Measurements from ENCODE around the gene USP4. TPM values are rescaled to one million over a fixed set of nuclear protein-coding genes. Genes with fewer than 3 reads are reported as not detected.

The USP4 gene
- total RNA-seq, 1 donor from 2014 or later: 14.4 TPM

- no peak for DNase-seq (ENCODE audit: low spot score)
Observed at GRCh38 chr3:49296781-49297411, 43.0 kb downstream of the USP4 start.

- no peak for DNase-seq (ENCODE audit: low spot score)
Observed at GRCh38 chr3:49295489-49296058, 44.3 kb downstream of the USP4 start.

GRCh38 chr3:49294343-49294742, 45.5 kb downstream of the USP4 start:
- DNase-seq (ENCODE audit: low spot score): no peak

GRCh38 chr3:49283997-49284396, 55.9 kb downstream of the USP4 start:
- no peak for DNase-seq (ENCODE audit: low spot score)

GRCh38 chr3:49279376-49279775, 60.5 kb downstream of the USP4 start:
- no peak for DNase-seq (ENCODE audit: low spot score)

- DNase-seq (ENCODE audit: low spot score): no peak
Observed at GRCh38 chr3:49278548-49278947, 61.3 kb downstream of the USP4 start.

GRCh38 chr3:49277383-49277775, 62.5 kb downstream of the USP4 start:
- no peak for DNase-seq (ENCODE audit: low spot score)

- DNase-seq (ENCODE audit: low spot score): peak; percentile 92
Observed at GRCh38 chr3:49276475-49277382, 63.1 kb downstream of the USP4 start, which contains the start of gene C3orf62. Gene C3orf62, minus strand, starts transcription at chr3:49277232. Its CDS starts 360 bp downstream, at chr3:49276872.

GRCh38 chr3:49273825-49274532, 65.9 kb downstream of the USP4 start:
- DNase-seq (ENCODE audit: low spot score): no peak

- DNase-seq (ENCODE audit: low spot score): peak; percentile 49
Observed at GRCh38 chr3:49271047-49271446, 68.8 kb downstream of the USP4 start.

- DNase-seq (ENCODE audit: low spot score): no peak
Observed at GRCh38 chr3:49270156-49270500, 69.7 kb downstream of the USP4 start.

GRCh38 chr3:49269443-49270155, 70.3 kb downstream of the USP4 start:
- no peak for DNase-seq (ENCODE audit: low spot score)

- DNase-seq (ENCODE audit: low spot score): no peak
Observed at GRCh38 chr3:49266410-49267095, 73.3 kb downstream of the USP4 start.

- no peak for DNase-seq (ENCODE audit: low spot score)
Observed at GRCh38 chr3:49265661-49266386, 74.0 kb downstream of the USP4 start.

- DNase-seq (ENCODE audit: low spot score): no peak
Observed at GRCh38 chr3:49263159-49263889, 76.5 kb downstream of the USP4 start.

GRCh38 chr3:49260806-49261324, 79.0 kb downstream of the USP4 start:
- DNase-seq (ENCODE audit: low spot score): no peak

GRCh38 chr3:49257187-49257586, 82.7 kb downstream of the USP4 start:
- DNase-seq (ENCODE audit: low spot score): no peak

GRCh38 chr3:49255718-49256511, 83.9 kb downstream of the USP4 start:
- DNase-seq (ENCODE audit: low spot score): no peak
